ENCODE results near the gene ZSCAN12.

The ZSCAN12 gene

GRCh38 chr6:28333047-28333446 lies 66.5 kb downstream of the ZSCAN12 start:
- no peak for DNase-seq (ENCODE audit: low read depth in 2 of 3, low spot score in 2 of 3)

- DNase-seq (ENCODE audit: low read depth in 2 of 3, low spot score in 2 of 3), result no peak
Measured at GRCh38 chr6:28330041-28330440, 69.5 kb downstream of the ZSCAN12 start.
